Measurements from ENCODE around the gene MYRFL. TPM values are rescaled to one million over a fixed set of nuclear protein-coding genes. Genes with fewer than 3 reads are reported as not detected.

Gene MYRFL
- polyA plus RNA-seq, 1 of the 3 experiments (the other 2 are of a cell fraction) = not detected

DNA sequence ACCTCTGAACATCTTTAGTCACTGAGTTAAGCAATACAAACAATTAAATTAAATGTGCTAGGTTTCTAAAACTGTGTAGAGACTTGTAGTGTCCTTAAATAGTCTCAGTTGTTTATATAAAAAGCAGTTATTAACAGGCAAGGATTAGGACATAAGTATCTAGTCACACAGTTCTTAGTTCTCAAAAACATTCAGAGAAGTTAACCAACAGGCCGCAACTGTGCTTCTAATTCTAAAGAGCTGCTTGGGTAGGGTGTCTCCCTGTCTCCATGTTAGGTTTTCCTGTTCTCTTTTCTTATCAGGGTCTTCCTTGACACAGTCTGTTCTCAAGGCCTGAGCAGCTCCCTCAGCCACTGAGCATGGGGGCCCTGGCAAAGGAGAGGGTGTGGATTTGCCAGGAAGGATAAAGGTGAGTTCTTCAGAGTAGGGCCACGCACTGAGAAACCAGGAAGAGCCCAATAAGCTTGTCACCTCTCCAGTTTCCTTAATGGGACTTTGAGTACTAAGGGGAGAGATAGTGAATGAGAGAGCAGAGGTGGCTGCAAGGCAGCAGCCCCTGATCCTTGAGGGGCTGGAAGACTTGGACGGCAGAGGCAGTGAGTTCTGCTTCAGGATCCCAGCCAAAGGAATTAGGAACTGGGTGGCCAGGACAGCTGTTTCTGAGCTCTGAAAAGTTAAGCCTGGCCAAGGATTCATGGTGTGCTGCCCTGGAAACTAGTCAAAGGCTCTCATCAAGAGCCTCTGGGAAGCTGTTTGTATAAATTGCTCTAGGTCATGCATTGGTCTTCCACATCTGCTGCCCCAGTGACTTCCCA, 177.3 kb downstream of the MYRFL start:
- no peaks in the 10 kb centered on the region for H3K4me1 ChIP-seq (ENCODE audit: control insufficient read depth in 1 of 2, insufficient read depth in 2 of 2, low read depth in 1 of 2, low read length in 1 of 2)
- no peak overlapping the region for H2AFZ ChIP-seq (ENCODE audit: low read depth)
- no peaks in the 10 kb centered on the region for H3F3A ChIP-seq (replicated peaks; ENCODE audit: insufficient read depth)
- H3K27ac ChIP-seq (ENCODE audit: low read depth in 2 of 2, low read length in 1 of 2) = no peak overlapping the region
- H3K27me3 ChIP-seq (ENCODE audit: insufficient read depth) = no peaks in the 10 kb centered on the region
- CTCF ChIA-PET = no interaction called here
- POLR2A ChIA-PET = no interaction called here
- no peaks in the 10 kb centered on the region for H3K36me3 ChIP-seq (replicated peaks in 1 of 2; ENCODE audit: control insufficient read depth in 1 of 2, insufficient read depth in 2 of 2, low read length in 1 of 2)
- no peaks in the 10 kb centered on the region for H3K79me2 ChIP-seq (ENCODE audit: insufficient read depth)
- TF ChIP-seq, protein P1, sequence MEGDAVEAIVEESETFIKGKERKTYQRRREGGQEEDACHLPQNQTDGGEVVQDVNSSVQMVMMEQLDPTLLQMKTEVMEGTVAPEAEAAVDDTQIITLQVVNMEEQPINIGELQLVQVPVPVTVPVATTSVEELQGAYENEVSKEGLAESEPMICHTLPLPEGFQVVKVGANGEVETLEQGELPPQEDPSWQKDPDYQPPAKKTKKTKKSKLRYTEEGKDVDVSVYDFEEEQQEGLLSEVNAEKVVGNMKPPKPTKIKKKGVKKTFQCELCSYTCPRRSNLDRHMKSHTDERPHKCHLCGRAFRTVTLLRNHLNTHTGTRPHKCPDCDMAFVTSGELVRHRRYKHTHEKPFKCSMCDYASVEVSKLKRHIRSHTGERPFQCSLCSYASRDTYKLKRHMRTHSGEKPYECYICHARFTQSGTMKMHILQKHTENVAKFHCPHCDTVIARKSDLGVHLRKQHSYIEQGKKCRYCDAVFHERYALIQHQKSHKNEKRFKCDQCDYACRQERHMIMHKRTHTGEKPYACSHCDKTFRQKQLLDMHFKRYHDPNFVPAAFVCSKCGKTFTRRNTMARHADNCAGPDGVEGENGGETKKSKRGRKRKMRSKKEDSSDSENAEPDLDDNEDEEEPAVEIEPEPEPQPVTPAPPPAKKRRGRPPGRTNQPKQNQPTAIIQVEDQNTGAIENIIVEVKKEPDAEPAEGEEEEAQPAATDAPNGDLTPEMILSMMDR (IDR thresholded peaks at IDR 0.05) = no peak
- TF ChIP-seq YY1 (IDR thresholded peaks at IDR 0.05; ENCODE audit: low read depth) = no peak
- TF ChIP-seq TEAD4 (IDR thresholded peaks at IDR 0.05; ENCODE audit: borderline replicate concordance, insufficient read depth) = no peak
- no peak for TF ChIP-seq FOXJ3 (CRISPR knock-in tag; IDR thresholded peaks at IDR 0.05)
- TF ChIP-seq SIN3A (IDR thresholded peaks at IDR 0.05; ENCODE audit: borderline replicate concordance, low read depth, low read length) = no peak
- TF ChIP-seq RXRA (IDR thresholded peaks at IDR 0.05; ENCODE audit: borderline replicate concordance, low read depth) = no peak
- TF ChIP-seq ELF1 (IDR thresholded peaks at IDR 0.05) = no peak
- TF ChIP-seq, protein P2, sequence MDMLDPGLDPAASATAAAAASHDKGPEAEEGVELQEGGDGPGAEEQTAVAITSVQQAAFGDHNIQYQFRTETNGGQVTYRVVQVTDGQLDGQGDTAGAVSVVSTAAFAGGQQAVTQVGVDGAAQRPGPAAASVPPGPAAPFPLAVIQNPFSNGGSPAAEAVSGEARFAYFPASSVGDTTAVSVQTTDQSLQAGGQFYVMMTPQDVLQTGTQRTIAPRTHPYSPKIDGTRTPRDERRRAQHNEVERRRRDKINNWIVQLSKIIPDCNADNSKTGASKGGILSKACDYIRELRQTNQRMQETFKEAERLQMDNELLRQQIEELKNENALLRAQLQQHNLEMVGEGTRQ (IDR thresholded peaks at IDR 0.05; ENCODE audit: borderline replicate concordance, low read depth, low read length) = no peak
- no peak for TF ChIP-seq RFX5 (IDR thresholded peaks at IDR 0.05; ENCODE audit: low read length)
- TF ChIP-seq EP300 (IDR thresholded peaks at IDR 0.05; ENCODE audit: borderline replicate concordance in 1 of 2, low read depth in 1 of 2, low read length in 1 of 2) = no peak
- TF ChIP-seq, protein P3, sequence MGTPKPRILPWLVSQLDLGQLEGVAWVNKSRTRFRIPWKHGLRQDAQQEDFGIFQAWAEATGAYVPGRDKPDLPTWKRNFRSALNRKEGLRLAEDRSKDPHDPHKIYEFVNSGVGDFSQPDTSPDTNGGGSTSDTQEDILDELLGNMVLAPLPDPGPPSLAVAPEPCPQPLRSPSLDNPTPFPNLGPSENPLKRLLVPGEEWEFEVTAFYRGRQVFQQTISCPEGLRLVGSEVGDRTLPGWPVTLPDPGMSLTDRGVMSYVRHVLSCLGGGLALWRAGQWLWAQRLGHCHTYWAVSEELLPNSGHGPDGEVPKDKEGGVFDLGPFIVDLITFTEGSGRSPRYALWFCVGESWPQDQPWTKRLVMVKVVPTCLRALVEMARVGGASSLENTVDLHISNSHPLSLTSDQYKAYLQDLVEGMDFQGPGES (IDR thresholded peaks at IDR 0.05; ENCODE audit: low read depth, low read length) = no peak
- TF ChIP-seq, protein P4, sequence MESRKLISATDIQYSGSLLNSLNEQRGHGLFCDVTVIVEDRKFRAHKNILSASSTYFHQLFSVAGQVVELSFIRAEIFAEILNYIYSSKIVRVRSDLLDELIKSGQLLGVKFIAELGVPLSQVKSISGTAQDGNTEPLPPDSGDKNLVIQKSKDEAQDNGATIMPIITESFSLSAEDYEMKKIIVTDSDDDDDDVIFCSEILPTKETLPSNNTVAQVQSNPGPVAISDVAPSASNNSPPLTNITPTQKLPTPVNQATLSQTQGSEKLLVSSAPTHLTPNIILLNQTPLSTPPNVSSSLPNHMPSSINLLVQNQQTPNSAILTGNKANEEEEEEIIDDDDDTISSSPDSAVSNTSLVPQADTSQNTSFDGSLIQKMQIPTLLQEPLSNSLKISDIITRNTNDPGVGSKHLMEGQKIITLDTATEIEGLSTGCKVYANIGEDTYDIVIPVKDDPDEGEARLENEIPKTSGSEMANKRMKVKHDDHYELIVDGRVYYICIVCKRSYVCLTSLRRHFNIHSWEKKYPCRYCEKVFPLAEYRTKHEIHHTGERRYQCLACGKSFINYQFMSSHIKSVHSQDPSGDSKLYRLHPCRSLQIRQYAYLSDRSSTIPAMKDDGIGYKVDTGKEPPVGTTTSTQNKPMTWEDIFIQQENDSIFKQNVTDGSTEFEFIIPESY (IDR thresholded peaks at IDR 0.05; ENCODE audit: borderline replicate concordance, low read depth) = no peak
- TF ChIP-seq MXI1 (IDR thresholded peaks at IDR 0.05; ENCODE audit: low read depth, low read length) = no peak
- TF ChIP-seq, protein P5, sequence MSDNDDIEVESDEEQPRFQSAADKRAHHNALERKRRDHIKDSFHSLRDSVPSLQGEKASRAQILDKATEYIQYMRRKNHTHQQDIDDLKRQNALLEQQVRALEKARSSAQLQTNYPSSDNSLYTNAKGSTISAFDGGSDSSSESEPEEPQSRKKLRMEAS (IDR thresholded peaks at IDR 0.05; ENCODE audit: low read depth) = no peak
- TF ChIP-seq GABPA (IDR thresholded peaks at IDR 0.05; ENCODE audit: low read depth) = no peak
- no peaks in the 10 kb centered on the region for H3K9me3 ChIP-seq
- DNase-seq = no peak
- no peak overlapping the region for H3K4me3 ChIP-seq (ENCODE audit: low read depth in 2 of 2, low read length in 1 of 2)
- H3K9ac ChIP-seq = no peak overlapping the region
- WGBS (ENCODE audit: low lambda C conversion rate) = 68% methylated on average over 3 of the region's 3 CpGs
- no peaks in the 10 kb centered on the region for H3K9me2 ChIP-seq
- no peaks in the 10 kb centered on the region for H4K20me1 ChIP-seq (ENCODE audit: insufficient read depth)
- no peak overlapping the region for H3K4me2 ChIP-seq

Data from SK-N-SH (cell line).